BE2C (cell line): ENCODE data around the gene MAJIN. TPM values are rescaled to one million over a fixed set of nuclear protein-coding genes. Genes with fewer than 3 reads are reported as not detected.

ENCODE experiments used
- DNase-seq: peaks from one replicate; pipeline ENCODE4 v3.0.0-alpha.2; 2020
- H3K27me3 ChIP-seq: fragments of 250-450 bp; sonication (Bioruptor Pico); 2 replicates; pipeline ENCODE4 v1.5.1; 2020; ENCODE audit warnings: mild to moderate bottlenecking
- H3K36me3 ChIP-seq: fragments of 250-450 bp; sonication (Bioruptor Pico); 2 replicates; pipeline ENCODE4 v1.5.1; 2020; ENCODE audit warnings: mild to moderate bottlenecking
- H3K4me1 ChIP-seq: fragments of 250-450 bp; sonication (Bioruptor Pico); 2 replicates; pipeline ENCODE4 v1.5.1; 2020
- H3K4me3 ChIP-seq: 2 replicates; pipeline ENCODE4 v1.5.1; 2011; ENCODE audit warnings: low read depth, low read length
- H3K9me3 ChIP-seq: fragments of 250-450 bp; sonication (Bioruptor Pico); 2 replicates; pipeline ENCODE4 v1.5.1; 2020
- CTCF ChIP-seq: IDR thresholded peaks from 2 replicates; pipeline ENCODE4 v1.5.1; 2012; ENCODE audit warnings: mild to moderate bottlenecking, low read depth, low read length
- polyA plus RNA-seq: library from polyadenylated mRNA; unstranded; fragments of >200 nt; gene quantifications from one replicate; pipeline ENCODE4 v1.2.1, GENCODE V29; 2012; ENCODE audit warnings: low read depth, missing spikeins; ENCODE audit not compliant: insufficient read length, insufficient read depth

The MAJIN gene
- not detected for polyA plus RNA-seq

- no peak for DNase-seq
- Histone ChIP-seq H3K4me1 (no peaks in the 10 kb centered on the region), H3K9me3 (no peaks in the 10 kb centered on the region), H3K4me3 (no peak within 1 kb of the TSS), H3K36me3 (no peaks in the 10 kb centered on the region), H3K27me3 (no peaks in the 10 kb centered on the region)
- TF ChIP-seq CTCF = no peak
These were observed at the start of gene MAJIN for GRCh38 chr11:64971421-64972233. MAJIN (minus strand) TSS chr11:64972108; CDS start chr11:64959405, 12,703 bp downstream.

GRCh38 chr11:65021509-65021908 lies 49.6 kb upstream of the MAJIN start:
- no peak overlapping the region for H3K4me3 ChIP-seq
- no peaks in the 10 kb centered on the region for H3K9me3 ChIP-seq
- H3K36me3 ChIP-seq = peaks cover 6% of the 10 kb centered on the region
- TF ChIP-seq CTCF = no peak
- no peaks in the 10 kb centered on the region for H3K27me3 ChIP-seq
- no peaks in the 10 kb centered on the region for H3K4me1 ChIP-seq
- no peak for DNase-seq

- Histone ChIP-seq H3K36me3 (peaks cover 6% of the 10 kb centered on the region), H3K4me1 (no peaks in the 10 kb centered on the region), H3K9me3 (no peaks in the 10 kb centered on the region), H3K4me3 (no peak overlapping the region), H3K27me3 (no peaks in the 10 kb centered on the region)
- DNase-seq = no peak
- TF ChIP-seq CTCF = no peak
These were observed 49.1 kb upstream of the MAJIN start for GRCh38 chr11:65021003-65021402.

- TF ChIP-seq CTCF = no peak
- Histone ChIP-seq H3K36me3 (peaks cover 6% of the 10 kb centered on the region), H3K27me3 (no peaks in the 10 kb centered on the region), H3K4me1 (no peaks in the 10 kb centered on the region), H3K4me3 (no peak overlapping the region), H3K9me3 (no peaks in the 10 kb centered on the region)
- no peak for DNase-seq
These were observed 47.9 kb upstream of the MAJIN start for GRCh38 chr11:65019824-65020223.

- H3K36me3 ChIP-seq = peaks cover 6% of the 10 kb centered on the region
- no peaks in the 10 kb centered on the region for H3K9me3 ChIP-seq
- H3K27me3 ChIP-seq = no peaks in the 10 kb centered on the region
- no peak overlapping the region for H3K4me3 ChIP-seq
- no peak for DNase-seq
- no peaks in the 10 kb centered on the region for H3K4me1 ChIP-seq
- TF ChIP-seq CTCF = no peak
These were observed 46.0 kb upstream of the MAJIN start for GRCh38 chr11:65017937-65018336.

GRCh38 chr11:65016705-65017104 lies 44.8 kb upstream of the MAJIN start:
- H3K36me3 ChIP-seq = peaks cover 6% of the 10 kb centered on the region
- no peak for DNase-seq
- no peaks in the 10 kb centered on the region for H3K9me3 ChIP-seq
- no peaks in the 10 kb centered on the region for H3K27me3 ChIP-seq
- H3K4me1 ChIP-seq = no peaks in the 10 kb centered on the region
- no peak overlapping the region for H3K4me3 ChIP-seq
- no peak for TF ChIP-seq CTCF
